Measurements from ENCODE around the gene GRID1.

The GRID1 gene

DNA sequence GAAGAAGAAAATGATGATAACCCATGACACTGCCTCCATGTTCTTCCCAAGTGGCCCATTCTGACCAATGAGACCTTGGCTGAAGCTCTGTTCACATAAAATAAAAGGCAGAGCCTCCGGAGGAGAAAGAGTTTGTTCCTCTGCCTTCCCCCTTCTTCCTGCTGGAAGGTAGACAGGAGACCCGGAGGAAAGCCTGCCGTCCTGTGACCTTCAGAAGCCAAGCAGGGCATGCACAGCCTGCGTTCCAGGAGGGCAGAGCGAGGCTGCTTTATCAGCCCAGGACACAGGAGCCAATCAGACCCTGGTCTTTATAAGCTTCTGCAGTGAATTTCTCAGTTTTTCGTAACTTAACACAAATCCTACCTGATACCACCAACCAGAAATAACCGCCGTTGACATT, 8.6 kb upstream of the GRID1 start:
- no peak overlapping the region for H3K4me3 ChIP-seq (ENCODE audit: control insufficient read depth, low read depth, low read length)
- no peak for TF ChIP-seq CTCF (conservative IDR thresholded peaks at IDR 0.05; ENCODE audit: control insufficient read depth, insufficient read depth, low read depth, low read length)
- DNase-seq (ENCODE audit: low read depth), result no peak

DNA sequence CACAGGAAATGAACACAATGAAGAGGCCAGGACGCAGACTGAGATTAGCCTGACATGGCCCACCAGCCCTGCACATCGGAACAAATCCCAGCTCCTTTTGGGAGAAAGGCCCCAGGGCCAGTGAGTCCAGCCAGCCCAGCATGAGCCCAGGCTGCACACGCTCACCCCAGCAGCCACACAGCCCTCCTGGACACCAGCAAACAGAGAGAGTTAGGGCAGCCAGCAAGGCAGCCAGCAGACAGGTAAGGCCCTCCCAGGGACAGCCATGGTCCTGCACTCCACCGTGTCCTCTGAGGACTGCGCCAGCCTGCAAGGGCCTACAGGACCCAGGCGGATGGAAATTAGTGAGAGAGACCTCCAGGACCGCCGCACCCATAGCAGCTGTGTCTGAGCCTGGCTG, 8.1 kb upstream of the GRID1 start:
- TF ChIP-seq CTCF (conservative IDR thresholded peaks at IDR 0.05; ENCODE audit: control insufficient read depth, insufficient read depth, low read depth, low read length), result no peak
- no peak overlapping the region for H3K4me3 ChIP-seq (ENCODE audit: control insufficient read depth, low read depth, low read length)
- DNase-seq (ENCODE audit: low read depth), result no peak

DNA sequence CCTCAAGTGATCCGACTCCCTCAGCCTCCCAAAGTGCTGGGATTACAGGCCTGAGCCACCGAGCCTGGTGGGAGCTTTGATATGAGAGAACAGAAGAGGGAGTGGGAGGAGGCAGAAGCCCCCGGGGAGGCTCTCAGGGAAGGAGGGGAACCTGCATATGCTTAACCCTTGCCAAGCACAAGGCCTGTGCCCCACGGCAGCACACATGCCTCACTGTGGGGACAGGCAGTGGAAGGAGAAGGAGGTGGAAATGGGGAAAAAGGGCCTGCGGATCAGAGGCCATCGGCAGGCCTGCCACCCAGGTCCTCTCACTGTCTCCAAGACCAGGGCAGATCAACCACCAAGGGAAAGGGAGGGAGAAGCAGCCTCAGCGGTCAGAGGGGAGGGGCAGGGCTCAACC, 7.2 kb upstream of the GRID1 start:
- H3K4me3 ChIP-seq (ENCODE audit: control insufficient read depth, low read depth, low read length), result no peak overlapping the region
- DNase-seq (ENCODE audit: low read depth), result no peak
- no peak for TF ChIP-seq CTCF (conservative IDR thresholded peaks at IDR 0.05; ENCODE audit: control insufficient read depth, insufficient read depth, low read depth, low read length)

- TF ChIP-seq CTCF (conservative IDR thresholded peaks at IDR 0.05; ENCODE audit: control insufficient read depth, insufficient read depth, low read depth, low read length), result no peak
- DNase-seq (ENCODE audit: low read depth), result no peak
- no peak overlapping the region for H3K4me3 ChIP-seq (ENCODE audit: control insufficient read depth, low read depth, low read length)
Measured at GRCh38 chr10:86373251-86373650, 6.7 kb upstream of the GRID1 start.

DNA sequence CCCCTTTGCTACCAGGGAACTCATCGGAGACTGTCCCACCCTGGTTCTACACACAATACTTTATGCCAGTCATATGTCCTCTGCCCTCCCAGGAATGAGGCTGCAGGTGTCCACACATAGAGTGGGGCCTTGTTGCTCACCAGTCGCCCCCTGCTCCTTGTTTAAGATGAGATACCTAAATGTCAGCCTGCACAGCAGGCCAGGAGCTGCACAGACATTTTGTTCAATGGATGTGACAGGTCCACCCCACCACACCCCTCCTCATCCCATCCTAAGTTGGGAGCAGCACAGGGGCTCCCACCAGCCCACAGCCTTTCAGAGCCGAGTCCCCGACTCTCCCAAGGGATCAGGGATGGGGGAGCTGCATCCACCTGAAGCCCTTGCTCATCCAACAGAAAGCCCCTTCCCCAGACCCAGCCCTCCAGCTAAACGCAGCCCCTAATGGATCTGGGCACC, 6.2 kb upstream of the GRID1 start:
- TF ChIP-seq CTCF (conservative IDR thresholded peaks at IDR 0.05; ENCODE audit: control insufficient read depth, insufficient read depth, low read depth, low read length), result no peak

GRCh38 chr10:86372119-86372783, 5.7 kb upstream of the GRID1 start:
- no peak overlapping the region for H3K4me3 ChIP-seq (ENCODE audit: control insufficient read depth, low read depth, low read length)
- TF ChIP-seq CTCF (conservative IDR thresholded peaks at IDR 0.05; ENCODE audit: control insufficient read depth, insufficient read depth, low read depth, low read length), result no peak
- no peak for DNase-seq (ENCODE audit: low read depth)

More for the DNA sequence above, 6.2 kb upstream of the GRID1 start:
- no peak overlapping the region for H3K4me3 ChIP-seq (ENCODE audit: control insufficient read depth, low read depth, low read length)
- DNase-seq (ENCODE audit: low read depth), result no peak

DNA sequence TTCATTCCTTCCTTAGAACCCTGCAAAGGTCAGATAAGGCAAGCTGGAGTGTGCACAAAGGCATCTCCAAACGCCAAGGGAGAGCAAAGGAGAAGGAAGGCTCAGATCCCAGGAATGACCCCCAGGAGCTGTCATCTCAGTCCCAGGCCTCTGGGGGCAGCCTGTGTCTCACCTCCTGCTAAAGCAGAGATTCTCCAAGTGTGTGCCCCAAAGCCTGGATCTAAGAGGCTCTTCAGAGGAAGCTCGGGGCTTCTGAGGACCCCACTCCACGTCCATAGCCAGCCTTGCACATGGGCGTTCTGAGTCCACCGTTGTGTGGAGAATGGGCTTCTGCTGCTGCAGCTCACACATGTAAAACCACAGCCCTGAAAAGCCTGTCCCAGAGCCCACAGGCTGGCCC, 5.1 kb upstream of the GRID1 start:
- H3K4me3 ChIP-seq (ENCODE audit: control insufficient read depth, low read depth, low read length), result no peak overlapping the region
- no peak for DNase-seq (ENCODE audit: low read depth)
- TF ChIP-seq CTCF (conservative IDR thresholded peaks at IDR 0.05; ENCODE audit: control insufficient read depth, insufficient read depth, low read depth, low read length), result no peak

Measured in fibroblast of mammary gland (primary cell).